K562 (cell line): Measurements from ENCODE around the gene PIK3C2B. TPM values are rescaled to one million over a fixed set of nuclear protein-coding genes. Genes with fewer than 3 reads are reported as not detected.

Experiments used
- ARID1B ChIP-seq: fragments of 450-650 bp; IDR thresholded peaks from 2 replicates; pipeline ENCODE4 v1.6.1; 2016; ENCODE audit warnings: antibody characterized with exemption, mild to moderate bottlenecking, inconsistent platforms
- SIX5 ChIP-seq, 2 experiments: IDR thresholded peaks; 2 replicates each; pipeline ENCODE4 v1.6.1; 2011; ENCODE audit warnings: low read length in 2 of 2, borderline replicate concordance in 1 of 2, low read depth in 1 of 2, mild to moderate bottlenecking in 1 of 2, moderate library complexity in 1 of 2; ENCODE audit not compliant: insufficient read depth in 1 of 2
- TAF9B ChIP-seq: fragments of 450-650 bp; IDR thresholded peaks from 2 replicates; pipeline ENCODE4 v1.6.1; 2018; ENCODE audit warnings: mild to moderate bottlenecking; ENCODE audit not compliant: partially characterized antibody
- TEAD4 ChIP-seq, 2 experiments: sonication (generic) in 1 of 2; formaldehyde crosslinking in 1 of 2; IDR thresholded peaks; 2 replicates each; pipeline versions ENCODE4 v1.6.1 to v1.8.0; 2012 to 2022; ENCODE audit warnings: borderline replicate concordance in 1 of 2, inconsistent platforms in 1 of 2, low read length in 1 of 2, mild to moderate bottlenecking in 1 of 2, missing genetic modification reagents in 1 of 2
- ZFX ChIP-seq: sonication (generic); formaldehyde crosslinking; IDR thresholded peaks from 2 replicates; pipeline ENCODE4 v1.8.0; 2022; ENCODE audit warnings: mild to moderate bottlenecking, missing genetic modification reagents, moderate library complexity
- ZNF124 ChIP-seq: sonication (generic); formaldehyde crosslinking; IDR thresholded peaks from 2 replicates; pipeline ENCODE4 v1.8.1; 2022; ENCODE audit warnings: missing genetic modification reagents
- ZNF830 ChIP-seq: fragments of 250-450 bp; sonication (Bioruptor Pico); IDR thresholded peaks from 2 replicates; pipeline ENCODE4 v1.5.0; 2021; ENCODE audit warnings: mild to moderate bottlenecking
- polyA plus RNA-seq, 8 experiments: library from polyadenylated mRNA; depleted of rRNA in 4 of 8; stranded (reverse) in 5 of 8; unstranded in 3 of 8; fragments of >200 nt; fragmentation: Nextera tagmentation in 2 of 8; fragmentation: Illumina TruSeq in 1 of 8; extraction: Ambion mirVana in 2 of 8; extraction: Trizol in 1 of 8; gene quantifications; 2 replicates each; pipeline versions ENCODE4 v1.2.1 to v1.2.3, GENCODE V29; 2011 to 2014; ENCODE audit warnings: inconsistent platforms in 1 of 8, missing spikeins in 1 of 8
- total RNA-seq, 7 experiments: library from RNA; depleted of rRNA in 6 of 7; stranded (reverse); fragments of >200 nt in 6 of 7; fragmentation: Illumina TruSeq in 2 of 7; extraction: Trizol in 2 of 7; gene quantifications; 2 replicates each; pipeline versions ENCODE4 v1.2.1 to v1.2.3, GENCODE V29; 2011 to 2021; ENCODE audit warnings: low replicate concordance in 1 of 7
- TF ChIP-seq, protein P1 (sequence below), 2 experiments: fragments of 450-650 bp; formaldehyde crosslinking in 1 of 2; IDR thresholded peaks; 2 replicates each; pipeline versions ENCODE4 v1.4.0 to v1.6.1; 2014 to 2020; ENCODE audit warnings: mild to moderate bottlenecking in 2 of 2, borderline replicate concordance in 1 of 2, low read depth in 1 of 2
- TF ChIP-seq, protein P2 (sequence below): sonication (generic); formaldehyde crosslinking; IDR thresholded peaks from 2 replicates; pipeline ENCODE4 v1.8.1; 2023; ENCODE audit warnings: mild to moderate bottlenecking, missing genetic modification reagents
- TF ChIP-seq, protein P3 (sequence below): sonication (generic); formaldehyde crosslinking; IDR thresholded peaks from 2 replicates; pipeline ENCODE4 v1.8.0; 2022; ENCODE audit warnings: mild to moderate bottlenecking, missing genetic modification reagents
- TF ChIP-seq, protein P4 (sequence below), 3 experiments: fragments of 200-800 bp in 1 of 3; fragments of 250-450 bp in 1 of 3; fragments of 450-650 bp in 1 of 3; sonication (Bioruptor Pico) in 1 of 3; sonication (Bioruptor generic) in 1 of 3; formaldehyde crosslinking in 1 of 3; IDR thresholded peaks; 2 replicates each; pipeline versions ENCODE4 v1.6.1 to v1.8.0; 2016 to 2022; ENCODE audit warnings: mild to moderate bottlenecking in 2 of 3, missing genetic modification characterization in 2 of 3, missing compliant biosample characterization in 1 of 3, moderate library complexity in 1 of 3

Gene PIK3C2B
- total and polyA plus RNA-seq, 9 of the 15 experiments (the other 6 are each of a cell fraction or from before 2014, with no cell fraction given) = 0.10 to 2.9 (median 0.72) TPM

DNA sequence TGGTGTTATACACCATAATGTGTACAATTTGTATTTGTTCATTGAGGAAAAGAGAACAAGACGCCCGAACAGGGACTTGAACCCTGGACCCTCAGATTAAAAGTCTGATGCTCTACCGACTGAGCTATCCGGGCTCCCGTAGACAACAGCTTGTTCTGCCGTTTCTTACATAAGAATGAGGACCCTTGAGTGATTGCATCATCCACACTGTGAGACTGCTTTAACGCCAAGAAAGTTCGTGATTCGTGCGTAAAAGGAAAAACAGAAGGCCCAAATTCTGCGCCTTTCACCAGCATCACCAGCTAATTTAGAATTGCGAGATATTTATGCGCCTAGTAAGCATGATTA lies 12.3 kb upstream of the PIK3C2B start (continued):
- TF ChIP-seq, protein P1, sequence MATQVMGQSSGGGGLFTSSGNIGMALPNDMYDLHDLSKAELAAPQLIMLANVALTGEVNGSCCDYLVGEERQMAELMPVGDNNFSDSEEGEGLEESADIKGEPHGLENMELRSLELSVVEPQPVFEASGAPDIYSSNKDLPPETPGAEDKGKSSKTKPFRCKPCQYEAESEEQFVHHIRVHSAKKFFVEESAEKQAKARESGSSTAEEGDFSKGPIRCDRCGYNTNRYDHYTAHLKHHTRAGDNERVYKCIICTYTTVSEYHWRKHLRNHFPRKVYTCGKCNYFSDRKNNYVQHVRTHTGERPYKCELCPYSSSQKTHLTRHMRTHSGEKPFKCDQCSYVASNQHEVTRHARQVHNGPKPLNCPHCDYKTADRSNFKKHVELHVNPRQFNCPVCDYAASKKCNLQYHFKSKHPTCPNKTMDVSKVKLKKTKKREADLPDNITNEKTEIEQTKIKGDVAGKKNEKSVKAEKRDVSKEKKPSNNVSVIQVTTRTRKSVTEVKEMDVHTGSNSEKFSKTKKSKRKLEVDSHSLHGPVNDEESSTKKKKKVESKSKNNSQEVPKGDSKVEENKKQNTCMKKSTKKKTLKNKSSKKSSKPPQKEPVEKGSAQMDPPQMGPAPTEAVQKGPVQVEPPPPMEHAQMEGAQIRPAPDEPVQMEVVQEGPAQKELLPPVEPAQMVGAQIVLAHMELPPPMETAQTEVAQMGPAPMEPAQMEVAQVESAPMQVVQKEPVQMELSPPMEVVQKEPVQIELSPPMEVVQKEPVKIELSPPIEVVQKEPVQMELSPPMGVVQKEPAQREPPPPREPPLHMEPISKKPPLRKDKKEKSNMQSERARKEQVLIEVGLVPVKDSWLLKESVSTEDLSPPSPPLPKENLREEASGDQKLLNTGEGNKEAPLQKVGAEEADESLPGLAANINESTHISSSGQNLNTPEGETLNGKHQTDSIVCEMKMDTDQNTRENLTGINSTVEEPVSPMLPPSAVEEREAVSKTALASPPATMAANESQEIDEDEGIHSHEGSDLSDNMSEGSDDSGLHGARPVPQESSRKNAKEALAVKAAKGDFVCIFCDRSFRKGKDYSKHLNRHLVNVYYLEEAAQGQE (IDR thresholded peaks at IDR 0.05; ENCODE audit: borderline replicate concordance) = no peak
- TF ChIP-seq, protein P1 (CRISPR knock-in tag; IDR thresholded peaks at IDR 0.05; ENCODE audit: low read depth) = no peak
- TF ChIP-seq ARID1B (no peak; the same call in 1 of the 2 replicates), TAF9B (peak; percentile 43), TEAD4 (IDR thresholded peaks at IDR 0.05; ENCODE audit: low read length) (peak; percentile 88), TEAD4 (CRISPR knock-in tag; IDR thresholded peaks at IDR 0.05; ENCODE audit: borderline replicate concordance) (no peak), ZNF124 (CRISPR knock-in tag) (no peak), ZFX (peak; percentile 79), ZNF830 (CRISPR knock-in tag) (0 out of 2 replicates have a peak, but pooled peaks have one; percentile 53), SIX5 (IDR thresholded peaks at IDR 0.05; ENCODE audit: borderline replicate concordance in 1 of 2, insufficient read depth in 1 of 2, low read depth in 1 of 2, low read length in 2 of 2) (no peak)
- TF ChIP-seq, protein P2, sequence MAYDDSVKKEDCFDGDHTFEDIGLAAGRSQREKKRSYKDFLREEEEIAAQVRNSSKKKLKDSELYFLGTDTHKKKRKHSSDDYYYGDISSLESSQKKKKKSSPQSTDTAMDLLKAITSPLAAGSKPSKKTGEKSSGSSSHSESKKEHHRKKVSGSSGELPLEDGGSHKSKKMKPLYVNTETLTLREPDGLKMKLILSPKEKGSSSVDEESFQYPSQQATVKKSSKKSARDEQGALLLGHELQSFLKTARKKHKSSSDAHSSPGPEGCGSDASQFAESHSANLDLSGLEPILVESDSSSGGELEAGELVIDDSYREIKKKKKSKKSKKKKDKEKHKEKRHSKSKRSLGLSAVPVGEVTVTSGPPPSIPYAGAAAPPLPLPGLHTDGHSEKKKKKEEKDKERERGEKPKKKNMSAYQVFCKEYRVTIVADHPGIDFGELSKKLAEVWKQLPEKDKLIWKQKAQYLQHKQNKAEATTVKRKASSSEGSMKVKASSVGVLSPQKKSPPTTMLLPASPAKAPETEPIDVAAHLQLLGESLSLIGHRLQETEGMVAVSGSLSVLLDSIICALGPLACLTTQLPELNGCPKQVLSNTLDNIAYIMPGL (CRISPR knock-in tag) = peak; percentile 88; the same call in 1 of the 2 replicates
- TF ChIP-seq, protein P3, sequence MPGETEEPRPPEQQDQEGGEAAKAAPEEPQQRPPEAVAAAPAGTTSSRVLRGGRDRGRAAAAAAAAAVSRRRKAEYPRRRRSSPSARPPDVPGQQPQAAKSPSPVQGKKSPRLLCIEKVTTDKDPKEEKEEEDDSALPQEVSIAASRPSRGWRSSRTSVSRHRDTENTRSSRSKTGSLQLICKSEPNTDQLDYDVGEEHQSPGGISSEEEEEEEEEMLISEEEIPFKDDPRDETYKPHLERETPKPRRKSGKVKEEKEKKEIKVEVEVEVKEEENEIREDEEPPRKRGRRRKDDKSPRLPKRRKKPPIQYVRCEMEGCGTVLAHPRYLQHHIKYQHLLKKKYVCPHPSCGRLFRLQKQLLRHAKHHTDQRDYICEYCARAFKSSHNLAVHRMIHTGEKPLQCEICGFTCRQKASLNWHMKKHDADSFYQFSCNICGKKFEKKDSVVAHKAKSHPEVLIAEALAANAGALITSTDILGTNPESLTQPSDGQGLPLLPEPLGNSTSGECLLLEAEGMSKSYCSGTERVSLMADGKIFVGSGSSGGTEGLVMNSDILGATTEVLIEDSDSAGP (CRISPR knock-in tag) = no peak
- TF ChIP-seq, protein P4, sequence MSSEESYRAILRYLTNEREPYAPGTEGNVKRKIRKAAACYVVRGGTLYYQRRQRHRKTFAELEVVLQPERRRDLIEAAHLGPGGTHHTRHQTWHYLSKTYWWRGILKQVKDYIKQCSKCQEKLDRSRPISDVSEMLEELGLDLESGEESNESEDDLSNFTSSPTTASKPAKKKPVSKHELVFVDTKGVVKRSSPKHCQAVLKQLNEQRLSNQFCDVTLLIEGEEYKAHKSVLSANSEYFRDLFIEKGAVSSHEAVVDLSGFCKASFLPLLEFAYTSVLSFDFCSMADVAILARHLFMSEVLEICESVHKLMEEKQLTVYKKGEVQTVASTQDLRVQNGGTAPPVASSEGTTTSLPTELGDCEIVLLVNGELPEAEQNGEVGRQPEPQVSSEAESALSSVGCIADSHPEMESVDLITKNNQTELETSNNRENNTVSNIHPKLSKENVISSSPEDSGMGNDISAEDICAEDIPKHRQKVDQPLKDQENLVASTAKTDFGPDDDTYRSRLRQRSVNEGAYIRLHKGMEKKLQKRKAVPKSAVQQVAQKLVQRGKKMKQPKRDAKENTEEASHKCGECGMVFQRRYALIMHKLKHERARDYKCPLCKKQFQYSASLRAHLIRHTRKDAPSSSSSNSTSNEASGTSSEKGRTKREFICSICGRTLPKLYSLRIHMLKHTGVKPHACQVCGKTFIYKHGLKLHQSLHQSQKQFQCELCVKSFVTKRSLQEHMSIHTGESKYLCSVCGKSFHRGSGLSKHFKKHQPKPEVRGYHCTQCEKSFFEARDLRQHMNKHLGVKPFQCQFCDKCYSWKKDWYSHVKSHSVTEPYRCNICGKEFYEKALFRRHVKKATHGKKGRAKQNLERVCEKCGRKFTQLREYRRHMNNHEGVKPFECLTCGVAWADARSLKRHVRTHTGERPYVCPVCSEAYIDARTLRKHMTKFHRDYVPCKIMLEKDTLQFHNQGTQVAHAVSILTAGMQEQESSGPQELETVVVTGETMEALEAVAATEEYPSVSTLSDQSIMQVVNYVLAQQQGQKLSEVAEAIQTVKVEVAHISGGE (CRISPR knock-in tag; IDR thresholded peaks at IDR 0.05) = peak in 1 of 3 experiments; percentile 37; a peak in 1 of 6 replicates
